ENCODE results near the gene RSBN1L.

GRCh38 chr7:77740257-77740656, 44.0 kb downstream of the RSBN1L start:
- no peak for TF ChIP-seq EZH2 (IDR thresholded peaks at IDR 0.05; ENCODE audit: borderline replicate concordance, low read depth, low read length, severe bottlenecking)
- TF ChIP-seq POLR2A (IDR thresholded peaks at IDR 0.05; ENCODE audit: low read depth, low read length): no peak
- no peak for TF ChIP-seq MAX (IDR thresholded peaks at IDR 0.05; ENCODE audit: insufficient read depth, insufficient read length)
